ENCODE data around the gene SLC25A25. TPM values are rescaled to one million over a fixed set of nuclear protein-coding genes. Genes with fewer than 3 reads are reported as not detected.

The SLC25A25 gene
- total and polyA plus RNA-seq, 12 donors = 2.3 to 20.7 (median 6.8) TPM

DNA sequence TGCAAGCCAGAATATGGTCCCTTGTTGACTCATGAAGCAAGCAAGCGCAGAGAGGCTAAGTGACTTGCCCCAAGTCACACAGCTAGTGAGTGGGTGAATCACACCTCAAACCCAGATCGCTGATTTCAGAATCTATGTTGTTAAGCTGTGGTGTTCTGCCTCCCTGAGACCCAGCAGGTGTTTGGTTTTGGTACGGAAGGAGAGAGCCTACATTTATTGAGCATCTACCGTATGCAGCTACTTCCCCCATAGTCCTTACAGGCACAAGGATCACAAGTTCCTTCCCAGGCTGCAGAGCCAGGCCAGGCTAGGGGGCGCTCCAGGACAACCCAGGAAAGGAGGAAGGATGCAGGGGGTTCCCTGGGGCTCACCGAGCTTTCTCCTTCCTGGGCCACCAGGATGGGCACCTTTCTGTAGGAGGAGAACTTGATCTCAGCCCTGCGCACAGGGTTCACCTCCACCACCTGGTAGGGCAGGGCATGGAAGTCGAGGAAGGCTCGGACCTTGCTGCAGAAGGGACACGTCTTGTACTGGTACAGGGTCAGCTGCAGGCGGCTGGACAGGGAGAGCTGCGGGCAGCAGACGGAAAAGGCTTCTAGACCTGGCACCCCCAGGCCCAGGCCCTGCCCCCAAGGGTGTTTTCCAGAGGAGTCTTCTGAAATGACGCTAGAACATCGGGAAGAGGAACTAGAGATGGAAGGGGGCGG lies 57.0 kb downstream of the SLC25A25 start:
- peak overlapping the region in 2 of 10 donors; percentile 10 to 83 for H3K4me3 ChIP-seq
- H3K36me3 ChIP-seq = peaks cover 0 to 52% (median 24%) of the 10 kb centered on the region in 9 donors
- no peaks in the 10 kb centered on the region for H3K27me3 ChIP-seq
- ATAC-seq (no peak), DNase-seq (peak; percentile 61 to 62)
- peaks cover 0 to 4% (median 0%) of the 10 kb centered on the region in 11 donors for H3K9me3 ChIP-seq
- H3K27ac ChIP-seq = peak overlapping the region in 4 of 10 donors; percentile 13 to 62 (median 28)
- peaks cover 13 to 39% (median 28%) of the 10 kb centered on the region in 9 donors for H3K4me1 ChIP-seq
- 66 to 70% methylated on average over 16 of the region's 16 CpGs for WGBS, 2 donors
- TF ChIP-seq, protein P1, sequence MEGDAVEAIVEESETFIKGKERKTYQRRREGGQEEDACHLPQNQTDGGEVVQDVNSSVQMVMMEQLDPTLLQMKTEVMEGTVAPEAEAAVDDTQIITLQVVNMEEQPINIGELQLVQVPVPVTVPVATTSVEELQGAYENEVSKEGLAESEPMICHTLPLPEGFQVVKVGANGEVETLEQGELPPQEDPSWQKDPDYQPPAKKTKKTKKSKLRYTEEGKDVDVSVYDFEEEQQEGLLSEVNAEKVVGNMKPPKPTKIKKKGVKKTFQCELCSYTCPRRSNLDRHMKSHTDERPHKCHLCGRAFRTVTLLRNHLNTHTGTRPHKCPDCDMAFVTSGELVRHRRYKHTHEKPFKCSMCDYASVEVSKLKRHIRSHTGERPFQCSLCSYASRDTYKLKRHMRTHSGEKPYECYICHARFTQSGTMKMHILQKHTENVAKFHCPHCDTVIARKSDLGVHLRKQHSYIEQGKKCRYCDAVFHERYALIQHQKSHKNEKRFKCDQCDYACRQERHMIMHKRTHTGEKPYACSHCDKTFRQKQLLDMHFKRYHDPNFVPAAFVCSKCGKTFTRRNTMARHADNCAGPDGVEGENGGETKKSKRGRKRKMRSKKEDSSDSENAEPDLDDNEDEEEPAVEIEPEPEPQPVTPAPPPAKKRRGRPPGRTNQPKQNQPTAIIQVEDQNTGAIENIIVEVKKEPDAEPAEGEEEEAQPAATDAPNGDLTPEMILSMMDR (IDR thresholded peaks at IDR 0.05) = peak in 7 of 9 donors; percentile 39 to 65 (median 56)
- intact Hi-C loops (cut with DNase I) = no loop called here

DNA sequence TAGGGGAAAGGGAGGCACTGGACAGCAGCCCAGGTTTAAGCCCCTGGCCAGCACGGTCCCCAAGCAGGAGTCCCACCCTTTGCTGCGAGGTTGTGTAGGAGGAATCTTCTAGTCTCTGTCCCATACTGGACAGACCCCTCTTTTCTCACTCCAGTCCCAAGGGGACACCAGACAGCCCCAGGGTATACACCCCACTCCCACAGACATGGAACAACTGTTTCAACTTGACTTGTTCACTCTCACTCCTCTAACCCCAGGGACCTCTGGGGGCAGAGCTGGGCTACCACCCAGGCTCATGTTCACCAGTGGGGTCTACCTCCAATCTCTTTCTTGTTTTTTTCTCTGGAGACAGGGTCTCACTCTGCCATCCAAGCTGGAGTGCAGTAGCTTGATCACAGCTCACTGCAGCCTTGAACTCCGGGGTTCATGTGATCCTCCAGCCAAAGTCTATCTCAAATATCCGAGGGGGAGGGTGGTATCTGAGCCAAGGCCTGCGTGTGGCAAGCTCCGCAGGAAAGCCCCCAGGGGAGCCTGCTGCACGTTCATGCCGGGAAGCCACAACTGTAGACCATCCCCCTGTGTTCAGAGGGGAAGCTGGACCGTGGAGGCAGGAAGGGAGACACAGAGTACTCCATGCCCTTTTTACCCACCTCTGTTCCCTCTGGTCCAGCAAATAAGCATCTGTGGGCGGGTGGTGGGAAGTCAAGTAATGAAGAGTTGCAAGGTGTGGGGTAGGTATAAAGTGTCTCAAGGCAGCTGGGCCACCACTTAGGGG lies 57.7 kb downstream of the SLC25A25 start:
- TF ChIP-seq, protein P1 (IDR thresholded peaks at IDR 0.05) = no peak
- Histone ChIP-seq H3K27ac (peak overlapping the region in 5 of 10 donors; percentile 9 to 62 (median 15)), H3K36me3 (peaks cover 0 to 45% (median 24%) of the 10 kb centered on the region in 9 donors), H3K9me3 (peaks cover 0 to 4% (median 0%) of the 10 kb centered on the region in 11 donors), H3K27me3 (no peaks in the 10 kb centered on the region), H3K4me1 (peaks cover 13 to 39% (median 28%) of the 10 kb centered on the region in 9 donors), H3K4me3 (peak overlapping the region in 6 of 10 donors; percentile 78 to 100 (median 92))
- intact Hi-C loops (cut with DNase I) = loop anchor here in 1 of 10 donors (2.0 kb wide), 1 partner anchor 57 kb away; the partner anchor contains the start of gene SLC25A25
- ATAC-seq (no peak), DNase-seq (peak in 1 of 2 donors; percentile 3)
- 43 to 46% methylated on average over 10 of the region's 10 CpGs for WGBS, 2 donors

DNA sequence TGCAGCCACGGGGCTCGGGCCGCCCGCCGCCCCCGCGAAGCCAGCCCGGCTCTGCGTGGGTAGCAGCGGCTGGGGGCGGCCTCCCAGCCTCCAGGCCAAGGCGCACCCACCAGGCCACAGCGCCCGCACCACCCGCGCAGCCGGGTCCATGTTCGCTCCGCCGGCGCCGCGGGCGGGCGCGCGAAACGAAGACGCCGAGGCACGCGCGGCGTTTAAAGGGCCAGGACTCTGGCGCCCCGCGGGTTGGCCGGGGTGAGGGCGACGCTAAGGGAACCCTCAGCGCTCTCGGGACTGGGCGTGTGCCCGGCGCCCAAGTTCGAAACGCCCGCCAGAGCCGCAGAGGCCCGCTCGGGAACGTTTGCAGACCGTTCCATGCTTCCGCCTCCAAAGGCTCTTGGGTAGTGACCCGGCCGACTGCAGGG lies 59.5 kb downstream of the SLC25A25 start, which contains the start of gene PTGES2:
TSS of gene PTGES2 (minus strand) at position 162 of the 422 bp plus-strand sequence. CDS start at position 150, 12 bp downstream.
- 0% methylated on average over 56 of the region's 56 CpGs for WGBS, 2 donors
- peak within 1 kb of the TSS; percentile 55 to 100 (median 91) for H3K4me3 ChIP-seq
- H3K36me3 ChIP-seq = peaks cover 0 to 28% (median 18%) of the 10 kb centered on the region in 9 donors
- no peaks in the 10 kb centered on the region for H3K27me3 ChIP-seq
- ATAC-seq = peak; percentile 84 to 90 (median 86)
- peak within 1 kb of the TSS; percentile 94 to 99 (median 97) for H3K27ac ChIP-seq
- intact Hi-C loops (cut with DNase I) = loop anchor here in 1 of 10 donors (2.0 kb wide), 1 partner anchor 59 kb away; the partner anchor contains the start of gene SLC25A25
- H3K9me3 ChIP-seq = peaks cover 0 to 4% (median 0%) of the 10 kb centered on the region in 11 donors
- DNase-seq = peak; percentile 87
- TF ChIP-seq, protein P1 (IDR thresholded peaks at IDR 0.05) = no peak
- H3K4me1 ChIP-seq = peaks cover 13 to 48% (median 31%) of the 10 kb centered on the region in 9 donors
